Measurements from ENCODE around the gene TIPRL. TPM values are rescaled to one million over a fixed set of nuclear protein-coding genes. Genes with fewer than 3 reads are reported as not detected.

TIPRL gene
- total RNA-seq, 1 donor from 2014 or later, result 23.7 TPM

- TF ChIP-seq, protein P1, sequence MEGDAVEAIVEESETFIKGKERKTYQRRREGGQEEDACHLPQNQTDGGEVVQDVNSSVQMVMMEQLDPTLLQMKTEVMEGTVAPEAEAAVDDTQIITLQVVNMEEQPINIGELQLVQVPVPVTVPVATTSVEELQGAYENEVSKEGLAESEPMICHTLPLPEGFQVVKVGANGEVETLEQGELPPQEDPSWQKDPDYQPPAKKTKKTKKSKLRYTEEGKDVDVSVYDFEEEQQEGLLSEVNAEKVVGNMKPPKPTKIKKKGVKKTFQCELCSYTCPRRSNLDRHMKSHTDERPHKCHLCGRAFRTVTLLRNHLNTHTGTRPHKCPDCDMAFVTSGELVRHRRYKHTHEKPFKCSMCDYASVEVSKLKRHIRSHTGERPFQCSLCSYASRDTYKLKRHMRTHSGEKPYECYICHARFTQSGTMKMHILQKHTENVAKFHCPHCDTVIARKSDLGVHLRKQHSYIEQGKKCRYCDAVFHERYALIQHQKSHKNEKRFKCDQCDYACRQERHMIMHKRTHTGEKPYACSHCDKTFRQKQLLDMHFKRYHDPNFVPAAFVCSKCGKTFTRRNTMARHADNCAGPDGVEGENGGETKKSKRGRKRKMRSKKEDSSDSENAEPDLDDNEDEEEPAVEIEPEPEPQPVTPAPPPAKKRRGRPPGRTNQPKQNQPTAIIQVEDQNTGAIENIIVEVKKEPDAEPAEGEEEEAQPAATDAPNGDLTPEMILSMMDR (IDR thresholded peaks at IDR 0.05), result no peak
- no peaks in the 10 kb centered on the region for H3K9me3 ChIP-seq
- intact Hi-C loops (cut with DNase I), result no loop called here
- no peak for ATAC-seq
- H3K27ac ChIP-seq, result no peak overlapping the region
- H3K27me3 ChIP-seq (ENCODE audit: low read depth), result no peaks in the 10 kb centered on the region
- H3K4me3 ChIP-seq, result no peak overlapping the region
- no peak for DNase-seq
- H3K36me3 ChIP-seq, result no peaks in the 10 kb centered on the region
- H3K4me1 ChIP-seq, result no peaks in the 10 kb centered on the region
Measured at GRCh38 chr1:168218658-168219057, 39.9 kb downstream of the TIPRL start.

GRCh38 chr1:168220470-168220871, 41.7 kb downstream of the TIPRL start:
- H3K4me1 ChIP-seq, result peaks cover 6% of the 10 kb centered on the region
- intact Hi-C loops (cut with DNase I), result no loop called here
- TF ChIP-seq, protein P1 (IDR thresholded peaks at IDR 0.05), result no peak
- no peaks in the 10 kb centered on the region for H3K36me3 ChIP-seq
- no peaks in the 10 kb centered on the region for H3K27me3 ChIP-seq (ENCODE audit: low read depth)
- no peaks in the 10 kb centered on the region for H3K9me3 ChIP-seq
- no peak overlapping the region for H3K27ac ChIP-seq
- DNase-seq (no peak), ATAC-seq (no peak)
- no peak overlapping the region for H3K4me3 ChIP-seq

- Histone ChIP-seq H3K27me3 (ENCODE audit: low read depth) (no peaks in the 10 kb centered on the region), H3K9me3 (no peaks in the 10 kb centered on the region), H3K4me3 (no peak overlapping the region), H3K27ac (no peak overlapping the region), H3K4me1 (peaks cover 6% of the 10 kb centered on the region), H3K36me3 (no peaks in the 10 kb centered on the region)
- no peak for DNase-seq
- no peak for ATAC-seq
- intact Hi-C loops (cut with DNase I), result no loop called here
- TF ChIP-seq, protein P1 (IDR thresholded peaks at IDR 0.05), result no peak
Measured at GRCh38 chr1:168221275-168221674, 42.5 kb downstream of the TIPRL start.

DNA sequence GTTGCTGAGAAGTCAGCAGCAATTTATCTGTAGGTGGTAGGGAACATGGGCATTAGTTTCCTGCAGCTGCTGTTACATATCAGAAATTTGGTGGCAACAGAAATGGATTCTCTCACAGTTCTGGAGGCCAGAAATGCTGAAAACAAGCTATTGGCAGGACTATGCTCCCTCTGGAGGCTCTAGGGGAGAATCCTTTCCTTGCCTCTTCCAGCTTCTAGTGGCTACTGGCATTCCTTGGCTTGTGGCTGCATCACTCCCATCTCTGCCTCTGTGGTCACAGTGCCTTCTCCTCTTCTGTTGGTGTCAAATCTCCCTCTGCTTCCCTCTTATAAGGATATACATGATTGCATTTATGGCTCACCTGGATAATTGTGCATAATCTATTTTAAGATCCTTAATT, 44.5 kb downstream of the TIPRL start:
- ATAC-seq (no peak), DNase-seq (no peak)
- TF ChIP-seq, protein P1 (IDR thresholded peaks at IDR 0.05), result no peak
- no peaks in the 10 kb centered on the region for H3K9me3 ChIP-seq
- no peak overlapping the region for H3K27ac ChIP-seq
- no peak overlapping the region for H3K4me3 ChIP-seq
- intact Hi-C loops (cut with DNase I), result no loop called here
- no peaks in the 10 kb centered on the region for H3K36me3 ChIP-seq
- H3K4me1 ChIP-seq, result peaks cover 21% of the 10 kb centered on the region
- H3K27me3 ChIP-seq (ENCODE audit: low read depth), result no peaks in the 10 kb centered on the region

DNA sequence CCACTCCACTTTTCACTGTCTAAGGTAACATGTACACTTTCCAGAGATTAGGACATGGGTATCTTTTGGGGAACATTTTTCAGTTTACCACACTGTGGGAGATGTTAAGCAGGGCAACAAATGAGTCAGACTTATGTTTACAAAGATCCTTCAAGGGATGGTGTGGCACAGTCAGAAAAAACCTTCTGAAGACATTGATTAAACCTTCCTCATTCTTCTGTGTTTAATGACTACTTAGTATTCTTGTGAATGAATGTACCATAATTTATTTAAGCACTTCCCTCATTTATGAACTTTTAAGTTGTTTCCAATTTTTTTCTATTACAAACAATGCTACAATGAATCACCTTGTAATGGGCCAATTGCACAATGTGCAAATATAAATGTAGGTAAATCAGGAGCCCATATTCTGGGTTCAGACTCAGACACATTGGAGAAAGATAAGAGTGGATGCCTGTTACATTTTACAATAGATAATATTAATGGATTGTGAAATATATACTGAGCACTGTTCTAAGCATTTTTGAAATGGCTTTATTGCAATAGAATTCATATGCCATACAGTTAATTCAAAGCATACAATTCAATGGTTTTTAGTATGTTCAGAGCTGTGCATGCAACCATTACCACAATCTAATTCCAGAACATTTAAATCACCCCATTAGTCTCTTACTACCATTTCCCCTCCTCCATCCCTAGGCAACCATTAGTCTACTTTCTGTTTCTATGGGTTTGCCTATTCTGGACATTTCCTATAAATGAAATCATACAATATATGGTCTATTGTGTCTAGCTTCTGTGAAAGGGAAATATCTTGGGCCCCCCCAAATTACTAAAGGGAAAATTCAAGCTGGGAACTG, 45.1 kb downstream of the TIPRL start:
- Histone ChIP-seq H3K4me1 (peaks cover 28% of the 10 kb centered on the region), H3K27ac (no peak overlapping the region), H3K9me3 (no peaks in the 10 kb centered on the region), H3K36me3 (no peaks in the 10 kb centered on the region), H3K4me3 (no peak overlapping the region), H3K27me3 (ENCODE audit: low read depth) (no peaks in the 10 kb centered on the region)
- ATAC-seq, result no peak
- intact Hi-C loops (cut with DNase I), result no loop called here
- TF ChIP-seq, protein P1 (IDR thresholded peaks at IDR 0.05), result no peak
- no peak for DNase-seq
